Hematopoietic multipotent progenitor cell (in vitro differentiated cells): ENCODE results near the gene DGKH. TPM values are rescaled to one million over a fixed set of nuclear protein-coding genes. Genes with fewer than 3 reads are reported as not detected.
"Not testable (repeated sequence)": the region's sequence is repeated elsewhere in the genome, so short reads cannot be mapped to it uniquely, and the experiment has no call there.

Source experiments
- DNase-seq, 3 donors: peaks; one replicate each; pipeline ENCODE4 v3.0.0-alpha.2; 2011 to 2015; ENCODE audit warnings: low read depth in 2 of 3, low spot score in 2 of 3
- total RNA-seq: library from RNA; depleted of rRNA; stranded (reverse); fragments of >200 nt; gene quantifications from one replicate; pipeline ENCODE4 v1.2.3, GENCODE V29; 2012

Gene DGKH
- total RNA-seq, 1 donor = 0.81 TPM

DNA sequence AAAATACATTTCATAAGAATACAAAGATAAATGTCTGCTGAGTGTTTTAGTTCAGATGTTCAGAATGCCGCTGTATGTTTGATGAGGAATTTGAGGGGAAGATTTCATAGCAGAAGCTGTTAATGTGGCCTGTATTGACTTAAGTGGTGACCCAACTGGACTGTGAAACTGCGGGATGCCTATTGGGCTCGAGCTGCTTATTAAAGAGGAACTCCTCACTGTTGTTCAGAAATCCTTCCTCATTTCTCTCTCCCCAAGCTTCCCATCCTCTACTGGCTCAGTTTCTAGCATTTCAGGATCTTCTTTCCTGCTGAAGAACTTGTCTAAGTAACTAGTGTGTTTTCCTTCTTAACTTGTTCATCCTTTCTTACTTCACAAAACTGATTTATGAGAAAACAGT, 20.4 kb downstream of the DGKH start:
- DNase-seq = peak in 1 of 3 donors; percentile 14

DNA sequence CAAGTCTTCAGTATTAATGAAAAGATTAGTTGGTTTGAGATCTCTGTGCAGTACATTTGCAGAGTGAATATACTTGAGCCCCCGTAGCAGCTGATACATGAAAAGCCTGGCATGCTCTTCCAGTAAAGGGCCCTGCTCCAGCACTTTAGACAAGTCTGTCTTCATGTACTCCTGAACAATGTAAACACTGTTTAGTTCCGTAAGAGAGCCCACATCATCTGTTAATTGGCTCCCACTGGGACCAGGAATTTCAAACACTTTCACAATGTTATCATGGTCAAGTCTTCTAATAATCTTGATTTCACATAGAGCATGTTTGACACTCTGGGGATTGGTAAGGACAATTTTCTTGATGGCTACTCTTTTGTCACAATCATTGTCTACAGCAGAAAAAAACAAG, 22.2 kb downstream of the DGKH start:
- not testable (repeated sequence) for DNase-seq

DNA sequence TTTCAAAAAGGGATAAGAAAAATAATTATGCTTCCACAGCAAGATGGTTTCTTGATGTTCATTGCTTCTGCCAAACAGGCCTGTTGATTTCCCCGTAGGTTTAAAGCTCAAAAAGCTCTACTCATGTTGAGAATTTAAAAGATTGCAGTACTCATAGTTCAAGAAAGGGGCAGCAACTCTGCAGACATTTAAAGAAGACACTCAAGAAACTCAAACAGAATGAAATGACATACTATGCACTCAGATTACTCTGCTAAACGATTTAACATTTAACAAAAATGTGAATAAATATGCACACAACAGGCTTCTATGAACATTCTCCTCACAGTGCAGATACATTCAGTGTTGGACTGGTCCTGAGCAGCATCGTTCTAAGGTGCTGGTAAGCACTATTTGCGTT, 22.7 kb downstream of the DGKH start:
- DNase-seq = not testable (repeated sequence)

GRCh38 chr13:42071672-42072419, 23.4 kb downstream of the DGKH start:
- DNase-seq = peak in 1 of 3 donors; percentile 63

- DNase-seq = no peak
Observed at GRCh38 chr13:42073683-42074082, 25.2 kb downstream of the DGKH start.

DNA sequence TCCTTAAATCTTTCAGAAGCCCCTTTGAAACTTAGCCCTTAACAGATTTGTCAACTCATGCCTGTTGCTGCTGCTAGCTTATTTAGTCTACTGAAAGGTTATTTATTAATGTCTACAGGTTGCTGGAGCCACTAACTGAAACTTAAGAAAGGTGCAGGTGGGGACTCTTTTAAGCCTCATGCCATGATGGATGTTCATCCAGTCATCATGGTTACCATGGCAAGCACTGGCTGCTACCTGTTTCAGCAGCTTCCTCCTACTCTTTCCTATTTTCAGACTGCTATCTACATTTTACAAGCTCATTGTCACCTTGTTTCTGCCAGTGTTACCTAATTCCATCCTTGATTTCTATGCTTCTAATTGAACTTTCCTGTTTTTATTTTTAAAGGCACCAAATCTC, 27.1 kb downstream of the DGKH start:
- DNase-seq = no peak

DNA sequence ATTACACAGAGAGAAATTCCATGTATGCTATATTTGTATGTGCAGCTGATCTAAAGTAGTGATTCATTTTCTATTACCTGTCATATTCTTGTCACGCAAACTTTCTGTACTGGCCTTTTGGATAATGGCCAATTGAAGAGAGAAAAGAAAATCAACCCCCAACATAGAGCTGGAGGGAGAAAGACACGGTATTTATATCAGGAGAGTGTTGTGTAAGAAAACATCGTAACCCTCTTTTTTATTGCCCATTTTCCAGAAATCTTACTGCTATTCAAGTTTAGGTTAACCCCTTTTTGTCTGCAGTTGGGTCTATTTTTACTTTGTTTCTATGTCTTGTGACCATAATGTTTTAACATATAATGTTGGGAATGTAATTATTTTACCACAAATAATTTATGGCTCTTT, 27.9 kb downstream of the DGKH start:
- DNase-seq = no peak

GRCh38 chr13:42078128-42078808, 29.8 kb downstream of the DGKH start:
- no peak for DNase-seq

- no peak for DNase-seq
Observed at GRCh38 chr13:42083138-42083770, 34.8 kb downstream of the DGKH start.

GRCh38 chr13:42084722-42085121, 36.3 kb downstream of the DGKH start:
- DNase-seq = no peak

DNA sequence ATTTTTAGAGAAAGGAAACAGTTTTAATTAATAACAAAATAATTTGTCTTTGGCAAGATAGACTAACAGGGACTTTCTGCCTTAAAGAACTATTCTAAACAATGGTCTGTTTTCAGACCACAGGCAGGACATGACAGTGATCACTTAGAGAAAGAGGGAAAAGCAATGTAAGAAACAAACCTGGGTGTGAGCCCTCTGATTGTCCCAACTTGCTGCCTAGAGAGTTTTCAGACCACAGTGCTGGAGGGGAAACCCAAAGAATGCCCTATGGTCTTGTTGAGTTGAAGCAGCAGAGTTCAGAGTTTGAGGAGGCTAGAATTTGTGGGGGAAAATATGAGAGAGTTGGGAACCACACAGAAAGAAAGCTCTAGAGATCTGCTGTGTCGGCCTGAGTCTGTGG, 38.1 kb downstream of the DGKH start:
- DNase-seq = no peak

GRCh38 chr13:42094516-42095040, 46.1 kb downstream of the DGKH start:
- DNase-seq = peak in 1 of 3 donors; percentile 8

DNA sequence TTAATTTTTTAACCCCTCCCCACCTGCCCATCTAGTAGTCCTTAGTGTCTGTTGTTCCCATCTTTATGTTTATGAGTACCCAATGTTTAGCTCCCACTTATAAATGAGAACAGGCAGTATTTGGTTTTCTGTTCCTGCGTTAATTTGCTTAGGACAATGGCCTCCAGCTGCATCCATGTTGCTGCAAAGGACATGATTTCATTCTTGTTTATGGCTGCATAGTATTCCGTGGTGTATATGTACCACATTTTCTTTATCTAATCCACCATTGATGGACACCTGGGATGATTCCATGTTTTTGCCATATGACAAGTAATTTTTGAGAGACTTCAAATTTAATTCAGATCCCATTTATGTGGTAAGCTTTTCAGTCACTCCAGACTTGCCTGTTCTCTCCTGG, 47.8 kb downstream of the DGKH start:
- DNase-seq = not testable (repeated sequence)

- no peak for DNase-seq
Observed at GRCh38 chr13:42099962-42100675, 51.7 kb downstream of the DGKH start.

DNA sequence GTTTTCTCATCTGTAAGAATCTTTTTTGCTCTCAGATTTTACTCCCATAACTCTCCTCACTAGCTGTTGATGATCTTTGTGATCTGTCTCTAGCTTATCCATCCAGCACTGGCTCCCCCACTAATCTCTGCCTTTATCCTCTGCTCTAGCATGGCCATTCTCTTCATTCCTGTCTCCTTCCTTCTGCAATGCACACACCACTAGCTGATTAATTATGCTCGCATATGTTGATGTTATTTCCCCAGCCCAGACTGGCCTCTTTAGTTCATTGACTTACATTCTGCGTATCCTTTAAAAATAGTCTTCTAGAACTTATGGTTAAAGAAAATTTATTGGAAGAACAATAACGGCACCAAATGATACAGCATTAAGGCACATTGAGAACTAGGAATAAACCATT, 52.5 kb downstream of the DGKH start:
- no peak for DNase-seq

DNA sequence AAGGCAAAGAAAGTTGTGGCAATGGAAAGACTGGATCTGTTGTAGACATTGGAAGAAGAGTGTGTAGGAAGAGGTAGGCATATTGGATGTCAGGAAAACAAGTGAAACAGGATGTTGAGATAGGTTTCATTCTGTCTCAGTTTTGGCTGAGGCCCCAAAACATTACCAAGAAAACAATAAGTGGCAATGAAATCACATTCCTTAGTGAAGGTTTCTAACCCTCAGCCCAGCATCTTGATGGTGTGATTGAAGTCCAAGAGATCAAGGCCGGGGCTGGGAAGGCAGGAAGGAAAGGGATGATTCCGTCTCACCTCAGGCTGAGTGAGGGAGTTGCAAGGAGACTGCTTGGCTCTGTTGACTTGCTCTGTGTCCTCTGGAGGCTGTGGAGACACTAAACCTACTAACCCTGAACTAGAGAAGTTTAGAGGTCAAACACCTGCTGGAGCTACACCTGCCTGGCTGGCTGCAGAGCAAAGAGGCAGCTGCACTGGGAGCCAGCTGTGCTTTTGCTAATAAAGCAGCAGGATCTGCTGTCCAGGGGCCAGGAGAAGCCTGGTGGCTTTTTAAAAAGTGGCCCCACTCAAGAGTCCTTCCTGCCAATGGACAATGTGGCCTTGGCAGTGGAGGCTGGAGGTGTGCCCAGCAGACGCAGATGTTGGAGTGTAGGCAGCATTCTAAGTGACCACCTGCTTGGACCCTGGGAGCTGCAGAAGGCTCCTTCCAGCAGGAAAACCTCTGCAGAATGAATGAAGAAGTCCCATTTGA, 53.6 kb downstream of the DGKH start:
- DNase-seq = no peak

GRCh38 chr13:42102961-42103865, 54.8 kb downstream of the DGKH start:
- no peak for DNase-seq

DNA sequence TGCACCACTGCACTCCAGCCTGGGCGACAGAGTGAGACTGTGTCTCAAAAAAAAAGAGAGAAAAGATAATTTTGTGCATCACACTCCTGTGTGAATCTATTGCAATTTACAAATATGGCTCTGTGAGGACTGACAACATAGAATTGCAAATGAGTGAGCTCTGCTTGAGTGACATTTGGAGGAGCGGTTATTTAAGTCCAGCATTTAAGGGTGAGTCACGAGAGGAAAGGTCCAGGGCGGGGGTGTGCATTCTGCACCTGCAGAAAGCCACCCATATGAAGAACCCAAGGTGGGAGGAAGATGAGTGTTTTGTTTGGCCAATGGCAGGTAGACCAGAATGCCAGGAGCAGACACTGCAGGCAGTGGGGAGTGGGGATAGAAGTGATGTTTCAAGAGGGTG, 58.5 kb downstream of the DGKH start:
- DNase-seq = no peak

- no peak for DNase-seq
Observed at GRCh38 chr13:42107421-42107820, 59.0 kb downstream of the DGKH start.
